ENCODE results near the gene HOXC11.

Gene HOXC11

DNA sequence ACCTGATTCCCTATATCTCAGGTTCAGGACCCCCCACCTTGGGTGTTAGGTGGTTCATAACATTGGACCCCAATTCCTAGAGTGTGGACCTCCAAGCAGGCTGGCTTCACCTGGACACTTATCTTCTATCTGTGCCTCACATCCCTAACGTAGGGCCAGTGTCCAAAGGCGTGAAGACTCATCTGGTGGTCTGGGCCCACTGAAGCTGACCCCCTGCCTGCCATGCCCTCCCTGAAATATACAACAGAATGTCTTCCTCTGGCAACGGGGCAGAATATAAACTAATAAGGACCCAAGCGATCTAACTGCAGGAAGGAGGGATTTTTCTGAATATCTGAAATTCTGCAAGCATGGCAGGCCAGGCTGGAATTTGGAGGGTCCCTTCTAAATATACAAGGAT, 28.7 kb upstream of the HOXC11 start:
- DNase-seq = no peak

DNA sequence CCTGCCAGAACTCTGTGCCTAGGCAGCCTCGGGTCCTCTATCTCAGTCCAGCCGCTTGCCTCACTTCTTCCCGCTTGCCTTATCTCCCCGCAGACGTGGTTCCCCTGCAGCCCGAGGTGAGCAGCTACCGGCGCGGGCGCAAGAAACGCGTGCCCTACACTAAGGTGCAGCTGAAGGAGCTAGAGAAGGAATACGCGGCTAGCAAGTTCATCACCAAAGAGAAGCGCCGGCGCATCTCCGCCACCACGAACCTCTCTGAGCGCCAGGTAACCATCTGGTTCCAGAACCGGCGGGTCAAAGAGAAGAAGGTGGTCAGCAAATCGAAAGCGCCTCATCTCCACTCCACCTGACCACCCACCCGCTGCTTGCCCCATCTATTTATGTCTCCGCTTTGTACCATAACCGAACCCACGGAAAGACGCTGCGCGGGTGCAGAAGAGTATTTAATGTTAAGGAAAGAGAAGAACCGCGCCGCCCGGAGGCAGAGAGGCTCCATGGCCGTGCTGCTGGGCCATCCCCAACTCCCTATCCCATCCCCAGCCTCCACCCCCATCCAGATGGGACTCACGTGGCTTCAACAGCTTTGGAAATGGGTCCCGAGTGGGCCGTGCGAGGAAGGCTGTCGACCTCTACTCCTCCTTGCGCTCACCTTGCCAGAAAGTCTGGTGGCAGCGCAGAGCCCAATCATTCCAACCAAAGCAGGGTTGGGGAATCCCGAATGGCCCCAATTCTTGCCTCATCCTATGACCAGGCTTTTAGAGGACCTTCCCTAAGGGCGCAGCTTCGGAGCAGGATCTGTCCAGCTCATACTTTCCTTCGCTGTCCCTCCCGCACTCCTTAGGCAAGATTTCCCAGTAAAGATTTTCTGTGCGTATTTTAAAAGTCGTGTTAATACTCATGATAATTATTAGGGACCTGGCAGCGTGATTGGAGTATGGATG, 27.7 kb upstream of the HOXC11 start:
- no peak for DNase-seq

DNA sequence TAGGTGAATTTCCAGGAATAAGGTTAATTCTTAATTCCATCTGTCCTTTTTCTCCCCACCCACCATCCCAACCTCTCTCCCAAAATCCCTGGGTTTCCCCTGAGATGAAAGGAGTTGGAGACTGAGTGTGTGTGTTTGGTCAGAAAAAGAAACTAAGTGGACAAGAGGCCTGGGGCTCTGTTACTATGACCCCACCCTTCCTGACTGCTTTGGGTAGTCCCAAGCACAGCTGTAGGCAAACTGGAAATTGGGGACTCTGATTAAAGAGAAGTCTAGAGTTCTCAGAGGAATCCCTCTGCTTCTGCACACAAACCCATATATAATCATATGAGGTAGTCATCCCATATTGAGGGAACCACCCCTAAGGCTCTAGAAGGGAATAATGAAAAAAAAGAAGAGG, 25.2 kb upstream of the HOXC11 start:
- DNase-seq = no peak

DNA sequence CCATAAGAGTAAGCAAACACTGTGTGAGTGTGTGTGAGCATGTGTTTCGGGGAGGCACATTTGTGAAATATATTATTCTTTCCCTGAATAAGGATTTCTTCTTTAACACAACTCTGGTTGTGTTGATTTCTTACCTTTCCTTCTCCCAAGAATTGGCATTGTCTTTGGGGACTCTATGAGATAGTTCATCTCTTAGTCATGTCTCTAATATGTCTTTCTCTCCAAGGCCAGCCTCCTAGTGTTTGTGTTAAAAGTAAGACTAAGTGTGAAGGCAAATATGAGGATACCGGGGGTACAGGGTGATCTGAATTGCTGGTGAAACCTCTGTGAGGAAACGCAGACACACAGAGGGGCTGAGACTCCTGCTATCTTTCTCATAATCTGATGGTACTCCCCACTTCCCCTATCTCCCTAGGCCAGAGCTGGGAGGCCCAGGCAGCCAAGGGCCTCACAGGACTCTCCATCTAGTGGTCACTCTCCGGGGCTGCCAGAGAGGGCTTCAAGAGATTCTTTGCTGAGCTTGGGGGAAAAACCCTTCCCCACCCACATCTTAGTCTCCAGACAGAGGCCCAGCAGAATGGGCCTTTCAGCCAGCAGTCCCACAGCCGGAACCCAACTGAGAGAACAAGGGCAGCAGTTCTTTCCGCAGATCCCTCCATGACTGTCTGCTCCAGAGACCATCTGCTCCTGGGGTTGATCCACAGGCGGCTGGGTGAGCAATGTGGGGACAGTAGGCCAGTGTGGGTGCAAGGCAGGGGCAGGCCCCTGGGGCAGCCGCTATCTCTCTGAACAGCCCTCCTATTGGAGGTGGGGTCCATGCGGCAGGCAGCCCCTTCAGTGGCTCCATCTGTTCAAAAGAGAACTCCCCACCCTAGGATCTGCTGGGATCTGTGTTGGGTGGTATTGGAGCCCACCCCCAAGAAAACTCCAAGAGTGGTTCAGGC, 24.0 kb upstream of the HOXC11 start:
- no peak for DNase-seq

DNA sequence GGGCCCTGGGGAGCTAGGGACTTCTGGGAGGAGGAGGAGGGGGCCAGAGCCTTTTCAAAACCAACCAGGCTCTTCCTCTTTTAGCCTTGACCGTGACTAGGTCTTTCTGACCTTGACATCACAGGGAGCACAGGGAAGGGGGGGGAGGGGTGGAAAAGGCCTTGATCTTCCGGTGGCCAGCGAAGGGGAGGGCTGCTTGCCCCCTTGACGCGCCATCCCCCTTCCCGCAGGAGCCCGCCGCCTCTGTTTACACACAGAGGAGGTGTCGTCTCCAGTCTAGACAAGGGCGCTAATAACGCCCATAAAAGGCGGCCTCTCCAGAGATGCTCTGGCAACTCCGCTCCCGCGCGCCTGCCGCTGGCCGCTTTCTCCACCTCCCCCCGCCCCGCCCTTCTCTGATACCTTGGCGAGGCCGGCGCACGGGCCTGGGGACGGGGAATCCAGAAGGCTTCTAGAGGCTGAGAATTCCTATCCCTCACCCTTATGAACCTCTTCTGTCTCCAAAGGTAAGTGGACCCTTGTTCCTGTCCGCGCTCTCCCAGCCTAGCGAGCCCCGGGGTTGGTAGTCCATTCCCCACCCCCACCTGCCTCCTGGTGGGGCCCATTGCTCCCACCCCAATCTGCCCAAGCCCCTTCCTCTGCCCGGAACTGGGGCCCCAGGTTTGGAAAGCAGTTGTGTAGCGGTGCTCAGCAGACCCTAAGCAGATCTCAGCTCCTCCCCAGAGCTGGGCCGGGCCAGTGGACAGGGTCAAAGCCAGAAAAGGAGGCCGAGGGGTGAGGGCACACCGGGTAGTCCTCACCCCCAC, 23.1 kb upstream of the HOXC11 start:
- no peak for DNase-seq

DNA sequence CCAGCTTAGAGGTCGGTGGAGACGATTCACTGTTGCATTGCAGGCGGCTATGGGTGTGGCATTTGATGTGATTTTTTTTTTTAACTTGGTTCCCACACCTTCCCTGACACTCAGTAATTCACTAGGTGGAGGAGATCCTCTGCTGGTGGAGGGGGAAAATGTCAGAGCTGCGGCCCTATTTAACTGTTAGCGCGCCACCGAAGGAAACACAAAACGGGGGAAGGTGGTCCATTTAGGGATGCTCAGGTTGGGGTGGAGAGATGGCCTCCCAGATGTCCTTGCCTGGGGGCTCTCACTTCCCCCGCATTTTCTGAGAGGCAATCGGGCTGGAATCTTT, 22.5 kb upstream of the HOXC11 start:
- DNase-seq = no peak

DNA sequence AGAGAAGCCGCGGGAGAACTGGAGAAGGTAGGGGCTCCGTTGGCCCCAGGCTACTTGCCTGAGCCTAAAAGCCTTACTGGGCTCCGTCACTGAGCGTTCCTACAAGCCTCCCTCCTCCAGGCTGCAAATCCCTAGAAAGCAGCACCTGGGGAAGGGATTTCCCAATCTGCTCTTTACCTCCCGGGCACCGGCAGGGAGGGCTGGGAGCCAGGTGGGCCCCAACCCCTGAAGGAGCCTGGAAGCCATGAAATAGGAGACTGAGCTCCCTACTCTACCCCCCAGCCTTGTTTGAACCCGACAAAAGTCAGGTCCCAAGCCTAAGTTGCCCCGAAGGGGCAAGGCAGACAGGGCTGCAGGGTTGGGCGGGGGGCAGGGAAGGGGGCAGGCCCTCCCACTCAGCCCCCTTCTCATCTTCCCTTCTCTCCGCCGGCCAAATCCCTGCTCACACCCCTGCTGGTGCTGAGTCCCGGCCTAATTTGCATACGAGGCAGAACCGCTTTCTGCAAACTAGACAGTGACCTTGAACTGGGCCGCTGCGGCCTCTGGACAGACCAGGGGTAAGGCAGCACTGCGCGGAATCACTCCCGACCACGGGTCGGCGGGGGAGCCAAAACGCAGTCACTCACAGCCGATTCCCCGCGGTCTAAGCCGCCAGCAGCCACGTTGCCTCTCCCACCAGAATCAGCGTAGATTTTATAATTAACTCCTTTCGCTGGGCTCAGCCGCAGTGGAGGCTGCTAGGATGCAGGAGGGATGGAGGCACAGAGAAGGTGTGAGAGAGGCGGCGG, 21.9 kb upstream of the HOXC11 start:
- DNase-seq = no peak

DNA sequence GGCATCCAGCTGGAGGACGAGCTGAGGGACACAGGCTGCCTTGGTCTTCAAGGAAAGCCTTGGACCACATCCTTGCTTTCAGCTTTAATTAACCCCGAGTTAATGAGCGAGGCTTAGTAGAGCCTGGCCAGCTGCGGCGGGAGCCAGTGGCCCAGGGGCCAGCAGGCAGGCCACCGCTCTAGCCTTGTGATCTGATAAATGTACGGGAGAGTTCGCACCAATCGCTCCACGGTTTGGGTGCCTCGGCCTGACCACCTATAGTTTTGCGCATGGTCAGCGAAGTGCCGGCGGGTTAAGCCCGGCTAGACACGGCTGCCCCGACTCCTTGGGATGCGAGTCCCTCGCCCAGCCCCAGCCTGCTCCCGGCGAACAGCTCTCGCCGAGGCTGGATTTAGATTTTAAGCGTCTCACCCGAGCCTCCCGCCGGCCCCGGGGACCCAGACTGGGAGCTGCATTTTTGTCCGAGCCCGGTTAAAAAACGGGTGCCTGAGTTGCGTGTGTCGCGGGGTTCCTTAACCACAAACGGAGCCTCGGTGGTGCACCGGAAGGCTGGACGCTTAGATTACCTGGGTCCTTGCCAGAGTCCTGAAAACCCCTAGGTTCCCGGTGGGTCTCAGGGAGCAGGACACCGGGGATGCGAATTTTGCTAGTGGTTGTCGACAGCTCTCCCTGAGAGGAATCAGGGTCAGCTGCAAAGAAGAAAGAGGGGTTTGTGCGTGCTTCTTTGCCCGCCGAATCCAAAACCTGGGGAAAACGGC, 21.2 kb upstream of the HOXC11 start:
- no peak for DNase-seq

DNA sequence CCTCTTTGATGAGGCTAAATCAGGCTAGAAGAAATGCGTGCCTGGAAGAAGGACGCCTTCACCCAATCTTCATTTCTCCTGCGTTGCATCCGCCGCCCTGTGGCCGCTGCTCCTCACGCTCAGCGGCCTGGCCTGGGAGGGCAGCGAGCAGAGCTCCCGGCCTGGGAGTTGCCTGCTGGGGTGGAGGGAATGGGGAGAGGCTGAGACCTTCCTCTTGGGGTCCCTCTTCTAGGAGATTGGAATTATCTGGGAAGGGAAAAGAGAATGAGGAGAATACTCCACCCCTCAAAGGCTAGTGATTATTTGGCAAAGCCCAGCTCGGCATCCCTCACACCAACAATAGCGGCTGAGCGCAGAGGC, 20.6 kb upstream of the HOXC11 start:
- no peak for DNase-seq

DNA sequence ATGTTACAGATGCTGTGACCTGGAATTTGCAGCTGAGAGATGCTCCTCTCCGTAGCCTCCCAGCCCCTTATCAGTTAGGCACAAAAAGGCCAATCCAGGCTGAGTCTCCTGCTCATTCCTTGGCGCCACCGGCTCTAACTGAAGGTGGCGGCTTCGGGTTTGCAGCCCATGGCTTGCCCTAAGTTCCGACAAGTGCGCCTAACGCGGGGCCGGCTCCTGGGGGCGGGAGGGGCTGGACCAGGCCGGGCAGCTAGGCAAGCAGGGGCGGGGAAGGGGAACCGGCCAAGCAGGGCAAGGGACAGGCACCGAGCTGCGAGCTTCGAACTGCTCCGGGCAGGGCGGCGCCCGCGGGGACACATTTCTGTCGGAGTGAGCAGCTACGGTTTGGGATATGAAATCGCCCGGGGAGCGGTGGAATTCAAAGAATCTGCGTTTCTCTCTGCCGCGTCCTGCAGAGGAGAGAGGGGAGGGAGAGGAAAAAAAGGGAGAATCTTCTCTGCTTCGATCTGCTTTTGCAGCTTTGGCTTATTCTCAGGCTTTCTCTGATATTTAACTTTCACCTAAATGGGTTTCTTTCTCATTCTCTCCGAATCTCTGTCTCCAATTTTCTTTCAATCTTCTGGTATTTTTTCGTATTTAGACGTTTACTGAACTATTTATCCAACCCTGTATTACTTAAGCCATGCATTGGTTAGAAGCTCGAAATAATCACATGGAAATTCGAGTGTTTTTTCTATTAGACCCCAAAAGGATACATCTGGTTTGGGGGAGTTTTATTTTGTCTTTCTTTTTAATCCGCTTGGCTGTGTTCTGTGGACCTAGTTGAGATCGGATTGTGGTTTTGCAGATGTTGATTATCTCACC, 19.8 kb upstream of the HOXC11 start:
- DNase-seq = no peak

DNA sequence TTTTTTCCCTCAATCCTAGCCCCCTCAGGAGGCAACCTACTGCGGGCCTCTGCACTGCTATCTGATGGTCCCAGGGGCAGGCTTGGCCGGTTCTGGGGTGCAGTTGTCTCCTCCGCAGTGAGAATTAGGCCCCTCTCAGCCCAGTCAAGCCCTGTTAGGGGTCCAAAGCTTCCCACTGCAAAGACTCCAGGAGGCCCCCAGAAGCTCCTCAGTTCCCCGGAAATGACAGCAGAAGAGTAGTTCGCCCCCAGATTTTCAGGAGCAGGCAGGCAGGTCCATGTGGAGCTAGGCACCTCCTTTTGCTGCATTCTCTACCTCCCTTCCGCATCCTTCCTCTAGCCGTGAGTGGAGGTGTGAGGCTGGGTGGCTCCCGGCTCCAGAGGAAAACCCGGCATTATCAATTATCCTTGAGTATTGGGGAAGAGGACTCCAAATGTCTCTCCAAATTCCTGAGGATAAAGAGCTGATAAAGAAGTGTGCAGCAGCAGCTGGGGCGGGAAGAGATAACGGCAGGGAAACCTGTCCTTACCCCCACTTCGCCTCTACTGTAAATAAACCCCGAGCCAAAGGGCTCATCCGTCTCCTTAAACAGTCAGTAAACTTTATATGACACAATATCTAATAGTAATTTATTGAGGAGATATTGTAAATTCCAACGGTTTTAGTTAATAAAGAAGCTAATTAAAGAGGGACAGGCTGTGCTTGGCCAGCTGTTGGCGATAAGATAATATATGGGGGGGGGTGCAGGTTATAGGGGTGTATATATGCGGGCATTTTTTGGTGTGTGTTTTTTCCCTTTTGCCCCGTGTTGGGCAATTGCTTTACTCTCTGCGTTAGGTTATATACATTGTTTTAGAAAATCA, 18.9 kb upstream of the HOXC11 start:
- DNase-seq = no peak

DNA sequence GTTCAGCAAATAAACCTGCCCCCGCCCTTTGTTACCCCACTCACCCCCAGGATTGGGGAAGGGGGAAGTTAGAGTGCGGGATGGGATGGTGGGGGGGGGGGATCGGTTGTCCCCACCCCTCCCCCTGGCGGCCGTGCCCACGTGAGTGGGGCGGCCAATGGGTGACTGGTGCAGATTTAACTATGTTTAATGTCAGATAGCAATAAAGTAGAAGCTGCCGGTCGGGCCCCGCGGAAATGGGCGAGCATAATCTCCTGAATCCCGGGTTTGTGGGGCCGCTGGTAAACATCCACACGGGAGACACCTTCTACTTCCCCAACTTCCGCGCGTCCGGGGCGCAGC, 18.3 kb upstream of the HOXC11 start, which contains the start of gene HOXC12:
HOXC12 (plus strand) TSS at position 210 of the 342 bp plus-strand sequence; CDS start at position 237, 27 bp downstream.
- DNase-seq = no peak

DNA sequence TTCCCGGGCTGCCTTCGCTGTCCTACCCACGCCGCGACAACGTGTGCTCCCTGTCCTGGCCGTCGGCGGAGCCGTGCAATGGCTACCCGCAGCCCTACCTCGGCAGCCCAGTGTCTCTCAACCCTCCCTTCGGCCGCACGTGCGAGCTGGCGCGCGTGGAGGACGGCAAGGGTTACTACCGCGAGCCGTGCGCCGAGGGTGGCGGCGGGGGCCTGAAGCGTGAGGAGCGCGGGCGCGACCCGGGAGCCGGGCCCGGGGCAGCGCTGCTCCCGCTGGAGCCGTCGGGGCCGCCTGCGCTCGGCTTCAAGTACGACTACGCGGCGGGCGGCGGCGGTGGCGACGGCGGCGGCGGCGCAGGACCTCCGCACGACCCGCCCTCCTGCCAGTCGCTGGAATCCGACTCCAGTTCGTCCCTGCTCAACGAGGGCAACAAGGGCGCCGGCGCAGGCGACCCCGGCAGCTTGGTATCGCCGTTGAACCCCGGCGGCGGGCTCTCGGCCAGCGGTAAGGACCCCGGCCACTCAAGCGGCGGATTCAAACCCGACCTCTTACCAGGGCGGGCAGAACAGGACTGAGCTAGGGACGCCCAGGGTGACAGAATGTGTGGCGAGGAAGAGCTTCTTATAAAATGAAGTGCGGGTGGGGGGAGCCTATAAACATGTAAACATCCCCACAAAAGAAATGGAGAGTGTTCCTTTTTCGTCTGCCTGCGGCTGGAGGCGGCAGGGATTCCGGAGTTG, 17.7 kb upstream of the HOXC11 start:
- no peak for DNase-seq

DNA sequence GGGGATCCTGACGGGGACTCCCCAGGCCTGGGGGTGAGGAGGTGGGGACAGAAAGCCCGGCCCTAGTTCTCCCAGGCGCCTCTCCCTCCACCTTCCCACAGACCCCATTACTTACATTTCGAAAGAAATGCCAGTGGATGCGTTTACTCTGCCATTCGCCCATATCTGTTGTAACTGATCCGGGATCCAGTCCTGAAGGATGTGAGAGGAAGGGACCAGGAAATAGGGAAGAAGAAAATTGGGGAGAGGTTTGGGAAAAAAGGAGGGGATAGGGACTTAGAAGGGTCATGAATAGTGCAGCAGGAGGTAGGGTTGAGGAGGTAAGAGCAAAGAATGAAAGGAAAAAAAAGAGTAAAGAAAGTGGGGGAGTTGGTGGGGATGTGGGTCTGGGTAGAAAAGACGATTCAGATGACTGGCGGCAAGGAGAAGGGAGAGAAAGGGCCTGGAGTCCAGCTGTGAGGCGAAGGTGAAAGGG, 17.1 kb upstream of the HOXC11 start:
- DNase-seq = no peak

DNA sequence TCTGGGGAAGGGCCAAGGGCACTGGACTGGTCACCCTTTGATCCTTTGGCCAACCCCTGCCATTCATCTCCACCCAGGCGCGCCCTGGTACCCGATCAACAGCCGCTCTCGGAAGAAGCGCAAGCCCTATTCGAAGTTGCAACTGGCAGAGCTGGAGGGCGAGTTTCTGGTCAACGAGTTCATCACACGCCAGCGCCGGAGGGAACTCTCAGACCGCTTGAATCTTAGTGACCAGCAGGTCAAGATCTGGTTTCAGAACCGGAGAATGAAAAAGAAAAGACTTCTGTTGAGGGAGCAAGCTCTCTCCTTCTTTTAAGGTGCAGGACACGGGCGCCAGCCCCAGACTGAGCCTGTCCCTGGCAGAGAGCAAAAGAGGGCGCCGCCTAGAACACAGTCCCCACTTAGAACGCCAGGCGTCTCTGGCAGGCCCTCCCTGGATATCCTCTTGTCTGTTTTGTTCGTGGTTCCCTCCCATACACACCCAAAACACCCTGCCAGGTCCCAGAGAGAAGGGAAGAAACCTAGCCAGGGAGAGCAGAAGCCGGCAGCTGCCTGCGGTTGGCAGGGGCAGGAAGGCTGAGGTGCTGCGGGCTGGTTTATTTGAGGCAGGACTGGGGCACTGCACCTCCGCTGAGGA, 16.6 kb upstream of the HOXC11 start:
- DNase-seq = no peak

DNA sequence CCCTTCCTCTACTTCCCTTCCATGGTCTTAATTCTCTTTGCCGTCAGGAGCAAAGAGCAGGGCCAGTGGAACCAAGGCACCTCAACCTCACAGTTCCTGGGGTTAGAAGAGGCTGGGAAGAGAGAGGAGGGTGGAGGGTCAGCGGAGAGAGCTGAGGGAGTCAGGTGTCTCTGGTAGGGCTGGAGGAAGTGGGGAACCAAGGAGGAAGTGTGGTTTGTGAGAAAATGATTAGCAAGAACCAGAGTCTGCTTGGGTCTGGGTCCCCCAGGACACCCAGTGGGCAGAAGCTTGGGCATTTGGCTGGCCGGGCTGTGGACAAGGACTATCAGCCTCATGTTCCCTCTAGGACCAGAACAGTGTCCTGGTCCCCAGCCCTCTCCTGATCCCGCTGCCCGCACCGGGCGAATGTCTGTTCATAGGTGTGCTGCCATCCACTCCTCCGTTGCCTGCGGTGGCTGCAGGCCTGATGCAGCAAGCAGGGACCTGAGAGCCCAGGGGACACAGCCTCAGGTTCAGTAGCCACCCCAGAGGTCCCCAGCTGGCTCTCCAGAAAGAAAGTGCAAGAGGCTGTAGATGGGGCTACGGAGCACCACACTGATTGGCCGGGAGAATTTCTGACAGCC, 15.9 kb upstream of the HOXC11 start:
- DNase-seq = no peak

DNA sequence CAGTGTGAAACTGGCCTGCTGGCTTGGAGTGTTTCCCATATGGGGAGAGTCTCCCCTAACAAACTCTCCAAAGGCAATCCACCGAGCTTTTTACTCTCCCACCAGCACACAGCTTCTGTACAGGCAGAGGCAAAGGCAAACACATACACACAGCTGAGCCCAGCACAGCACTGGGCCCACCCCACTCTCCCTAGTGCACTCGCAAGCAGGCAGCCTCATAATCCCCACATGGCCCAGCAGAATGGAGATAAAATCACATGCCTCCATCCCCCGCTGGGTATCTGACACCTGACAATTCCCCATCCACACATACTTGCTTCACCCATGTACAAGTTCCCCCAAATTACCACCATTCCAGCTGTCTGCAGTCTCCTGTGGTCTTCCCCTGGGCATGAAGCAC, 14.8 kb upstream of the HOXC11 start:
- no peak for DNase-seq

DNA sequence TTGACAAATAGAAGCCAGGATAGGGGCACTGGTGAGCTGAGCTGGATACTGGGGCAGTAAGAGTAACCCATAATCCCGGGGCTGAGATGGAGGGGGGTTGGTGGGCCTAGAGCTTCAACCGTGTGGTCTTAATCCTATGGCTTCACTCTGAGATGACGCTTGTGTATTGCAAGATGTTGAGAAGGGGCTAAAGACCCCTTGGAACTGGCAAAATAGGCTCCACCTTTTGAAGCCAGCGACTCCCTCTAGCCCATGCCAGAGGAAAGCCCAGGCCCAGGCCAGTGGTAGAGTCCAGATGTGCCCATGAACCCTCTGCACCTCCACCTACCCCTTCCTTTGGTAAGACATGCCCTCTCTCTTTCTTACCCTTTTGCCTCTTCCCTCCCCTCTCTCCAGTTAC, 13.6 kb upstream of the HOXC11 start:
- DNase-seq = no peak

Data from CD4-positive, alpha-beta T cell treated with Interleukin-6 for 4 hours (primary cell).